HCT116 (cell line): Measurements from ENCODE around the gene TUT1. TPM values are rescaled to one million over a fixed set of nuclear protein-coding genes. Genes with fewer than 3 reads are reported as not detected.

Experiments used
- ATAC-seq: fragments of 200-7000 bp; cut with Tn5 transposase; 2 replicates; pipeline ENCODE4 v1.9.1; 2020; ENCODE audit warnings: mild to moderate bottlenecking, moderate library complexity
- BruUV-seq: library from RNA; stranded (reverse); fragments of 400-500 nt; replicated peaks from 2 replicates; lab custom pipeline; 2021; lab: Mats Ljungman, UMichigan
- CTCF ChIA-PET: fragments of 300-600 bp; sonication (Branson Sonifier 250); formaldehyde crosslinking; loops from one replicate; lab custom pipeline; 2021; ENCODE audit warnings: antibody characterized with exemption; lab: Charles Lee
- POLR2A ChIA-PET: fragments of 300-600, 350-600 bp; sonication (Branson Sonifier 250); formaldehyde crosslinking; loops from one replicate; lab custom pipeline; 2021; ENCODE audit warnings: antibody characterized with exemption; lab: Charles Lee
- RAD21 ChIA-PET, 2 experiments: fragments of 300-600 bp; sonication (Branson Sonifier 250); formaldehyde crosslinking; loops; one replicate each; lab custom pipeline; 2023; ENCODE audit warnings: low total read pairs in 2 of 2; ENCODE audit not compliant: uncharacterized antibody in 2 of 2, unreplicated experiment in 2 of 2, low non-redundant PET in 1 of 2; lab: Charles Lee
- DNase-seq: peaks from one replicate; pipeline ENCODE4 v3.0.0-alpha.2; 2010; ENCODE audit warnings: low read depth, low spot score
- H2AFZ ChIP-seq: fragments of 200-600 bp; shearing (Covaris generic), sonication (generic); 2 replicates; pipeline ENCODE4 v1.6.1; 2017; ENCODE audit warnings: low read depth, mixed run types, mixed read lengths, antibody characterized with exemption, low read length; ENCODE audit not compliant: poor library complexity, severe bottlenecking
- H3K27ac ChIP-seq: 2 replicates; pipeline ENCODE4 v1.5.1; 2012; ENCODE audit warnings: low read depth, low read length
- H3K27me3 ChIP-seq: fragments of 200-600 bp; sonication (generic); 2 replicates; pipeline ENCODE4 v1.6.1; 2016; ENCODE audit warnings: mixed run types, low read length, mixed read lengths; ENCODE audit not compliant: insufficient read depth
- H3K36me3 ChIP-seq, 2 experiments: fragments of 200-500 bp in 1 of 2; fragments of 200-600 bp in 1 of 2; sonication (Bioruptor generic) in 1 of 2; sonication (generic) in 1 of 2; 2 replicates each; pipeline versions ENCODE4 v1.5.1 to v1.6.1; 2014 to 2016; ENCODE audit warnings: low read length in 2 of 2, inconsistent platforms in 1 of 2, mixed read lengths in 1 of 2, mixed run types in 1 of 2; ENCODE audit not compliant: insufficient read depth in 2 of 2, control insufficient read depth in 1 of 2
- H3K4me1 ChIP-seq, 2 experiments: fragments of 200-600 bp in 1 of 2; sonication (generic) in 1 of 2; 2 replicates each; pipeline versions ENCODE4 v1.5.1 to v1.6.1; 2012 to 2017; ENCODE audit warnings: low read length in 2 of 2, inconsistent platforms in 1 of 2, mild to moderate bottlenecking in 1 of 2, mixed read lengths in 1 of 2, mixed run types in 1 of 2, moderate library complexity in 1 of 2; ENCODE audit not compliant: insufficient read depth in 2 of 2, control insufficient read depth in 1 of 2
- H3K4me2 ChIP-seq: fragments of 200-600 bp; sonication (generic); 2 replicates; pipeline ENCODE4 v1.6.1; 2017; ENCODE audit warnings: mixed run types, low read length, mixed read lengths
- H3K4me3 ChIP-seq, 2 experiments: fragments of 200-600 bp in 1 of 2; sonication (generic) in 1 of 2; replicated peaks in 1 of 2; 2 replicates each; pipeline ENCODE4 v1.5.1; 2011 to 2016; ENCODE audit warnings: low read length in 2 of 2, control low read depth in 1 of 2, low read depth in 1 of 2, mild to moderate bottlenecking in 1 of 2, mixed read lengths in 1 of 2, mixed run types in 1 of 2
- H3K79me2 ChIP-seq: fragments of 200-600 bp; sonication (generic); 2 replicates; pipeline ENCODE4 v1.6.1; 2017; ENCODE audit warnings: mild to moderate bottlenecking, mixed run types, low read length, moderate library complexity, mixed read lengths; ENCODE audit not compliant: insufficient read depth
- H3K9ac ChIP-seq: fragments of 200-600 bp; sonication (generic); 2 replicates; pipeline ENCODE4 v1.6.1; 2016; ENCODE audit warnings: low read length, mixed read lengths
- H3K9me2 ChIP-seq: fragments of 200-600 bp; sonication (generic), shearing (Covaris generic); 2 replicates; pipeline ENCODE4 v1.6.1; 2017; ENCODE audit warnings: mixed run types, mild to moderate bottlenecking, moderate library complexity; ENCODE audit not compliant: insufficient read depth
- H3K9me3 ChIP-seq, 2 experiments: fragments of 200-500 bp in 1 of 2; fragments of 200-600 bp in 1 of 2; sonication (Bioruptor generic) in 1 of 2; sonication (generic) in 1 of 2; 2 replicates each; pipeline ENCODE4 v1.6.1; 2014 to 2017; ENCODE audit warnings: low read length in 2 of 2, mixed read lengths in 2 of 2, inconsistent platforms in 1 of 2, low read depth in 1 of 2, mild to moderate bottlenecking in 1 of 2, mixed run types in 1 of 2, moderate library complexity in 1 of 2; ENCODE audit not compliant: control insufficient read depth in 1 of 2, insufficient read depth in 1 of 2
- H4K20me1 ChIP-seq: fragments of 200-600 bp; sonication (generic), shearing (Covaris generic); 2 replicates; pipeline ENCODE4 v1.6.1; 2017; ENCODE audit warnings: mixed run types, mild to moderate bottlenecking, moderate library complexity; ENCODE audit not compliant: insufficient read depth
- CBX3 ChIP-seq: IDR thresholded peaks from 2 replicates; pipeline ENCODE4 v1.6.1; 2012; ENCODE audit warnings: low read depth
- CEBPB ChIP-seq: IDR thresholded peaks from 2 replicates; pipeline ENCODE4 v1.6.1; 2012; ENCODE audit warnings: low read depth
- CTCF ChIP-seq, 3 experiments: fragments of 200-600 bp in 1 of 3; sonication (generic) in 1 of 3; IDR thresholded peaks in 2 of 3; conservative IDR thresholded peaks in 1 of 3; 2 replicates each; pipeline ENCODE4 v1.5.1; 2012 to 2017; ENCODE audit warnings: low read depth in 2 of 3, low read length in 2 of 3, antibody characterized with exemption in 1 of 3, borderline replicate concordance in 1 of 3, control low read depth in 1 of 3, mild to moderate bottlenecking in 1 of 3, mixed read lengths in 1 of 3, mixed run types in 1 of 3, moderate library complexity in 1 of 3; ENCODE audit not compliant: insufficient read depth in 1 of 3
- EGR1 ChIP-seq: IDR thresholded peaks from 2 replicates; pipeline ENCODE4 v1.6.1; 2012; ENCODE audit warnings: low read depth
- ELF1 ChIP-seq: IDR thresholded peaks from 2 replicates; pipeline ENCODE4 v1.6.1; 2012; ENCODE audit warnings: low read depth, borderline replicate concordance
- EZH2 ChIP-seq: fragments of 200-600 bp; sonication (generic); IDR thresholded peaks from 2 replicates; pipeline ENCODE4 v1.6.1; 2017; ENCODE audit warnings: antibody characterized with exemption, mixed run types
- EZH2phosphoT487 ChIP-seq: fragments of 200-600 bp; IDR thresholded peaks from 2 replicates; pipeline ENCODE4 v1.6.1; 2018; ENCODE audit warnings: antibody characterized with exemption, borderline replicate concordance
- FOSL1 ChIP-seq: IDR thresholded peaks from 2 replicates; pipeline ENCODE4 v1.6.1; 2012; ENCODE audit warnings: low read depth
- POLR2A ChIP-seq: IDR thresholded peaks from 2 replicates; pipeline ENCODE4 v1.7.0; 2011; ENCODE audit warnings: borderline replicate concordance; ENCODE audit not compliant: insufficient read depth, insufficient read length; ENCODE audit errors: extremely low read depth
- RAD21 ChIP-seq: IDR thresholded peaks from 2 replicates; pipeline ENCODE4 v1.6.1; 2012; ENCODE audit warnings: low read depth, mild to moderate bottlenecking
- SIN3A ChIP-seq: IDR thresholded peaks from 2 replicates; pipeline ENCODE4 v1.6.1; 2012; ENCODE audit warnings: low read depth
- SP1 ChIP-seq: IDR thresholded peaks from 2 replicates; pipeline ENCODE4 v1.6.1; 2012; ENCODE audit warnings: low read depth
- SRF ChIP-seq: IDR thresholded peaks from 2 replicates; pipeline ENCODE4 v1.6.1; 2012; ENCODE audit warnings: low read depth
- TCF7L2 ChIP-seq: IDR thresholded peaks from 2 replicates; pipeline ENCODE4 v1.7.0; 2011; ENCODE audit warnings: borderline replicate concordance, inconsistent platforms; ENCODE audit not compliant: insufficient read depth, insufficient read length; ENCODE audit errors: extremely low read depth
- ZNF274 ChIP-seq: fragments of 200-500 bp; sonication (Bioruptor generic); IDR thresholded peaks from 2 replicates; pipeline ENCODE4 v1.6.1; 2014; ENCODE audit warnings: mild to moderate bottlenecking, low read depth, low read length, inconsistent platforms
- intact Hi-C: fragments of 100-400 bp; cut with micrococcal nuclease; formaldehyde crosslinking; loops from 2 replicates; pipeline ENCODE4 v1.10.0; 2022
- total RNA-seq: library from RNA; stranded (reverse); gene quantifications from one replicate; pipeline ENCODE4 v1.2.1, GENCODE V29; 2021; ENCODE audit not compliant: unreplicated experiment
- TF ChIP-seq, protein P1 (sequence below): IDR thresholded peaks from 2 replicates; pipeline ENCODE4 v1.6.1; 2011; ENCODE audit warnings: mild to moderate bottlenecking, low read length, moderate library complexity; ENCODE audit not compliant: insufficient replicate concordance; ENCODE audit errors: extremely low read depth
- TF ChIP-seq, protein P2 (sequence below): IDR thresholded peaks from 2 replicates; pipeline ENCODE4 v1.6.1; 2012
- TF ChIP-seq, protein P3 (sequence below): IDR thresholded peaks from 2 replicates; pipeline ENCODE4 v1.6.1; 2012; ENCODE audit warnings: low read depth

The TUT1 gene
- total RNA-seq, 1 experiment from 2014 or later = 49.0 TPM

DNA sequence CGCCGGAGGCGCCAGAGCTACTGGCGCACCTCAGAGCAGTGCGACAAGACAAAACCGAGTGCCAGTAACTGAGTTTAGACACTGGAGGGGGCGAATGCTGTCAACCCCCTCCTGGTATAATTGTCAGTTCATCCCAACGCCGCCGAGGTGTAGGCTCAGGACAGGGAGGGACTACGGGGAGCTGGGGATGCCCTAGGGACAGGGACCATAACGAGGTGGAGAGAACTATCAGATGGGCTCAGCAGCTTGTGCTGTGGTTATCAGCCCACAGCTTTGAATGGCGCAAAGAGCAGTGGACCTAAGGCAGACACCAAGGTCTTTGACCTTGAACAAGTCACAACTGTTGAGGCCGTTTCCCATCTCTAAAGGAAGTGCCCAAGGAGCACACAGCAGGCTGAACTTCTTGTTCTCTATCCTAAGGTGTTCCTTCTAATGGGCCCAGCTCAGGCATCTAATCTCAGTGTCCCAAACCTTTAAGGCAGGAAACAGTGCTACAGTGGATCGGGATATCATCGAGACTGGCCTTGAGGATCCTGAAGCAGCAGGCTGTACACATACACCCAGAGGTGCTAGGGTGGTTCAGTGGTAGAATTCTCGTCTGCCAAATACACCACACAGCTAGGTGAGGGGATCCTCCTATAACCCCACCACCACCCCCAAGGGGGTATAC, 958 bp upstream of the TUT1 start:
- H3K79me2 ChIP-seq = peaks cover 60% of the 10 kb centered on the region
- CTCF ChIA-PET = interaction anchor here (0.8 to 2.9 kb wide), 15 partner anchors 8 to 199 kb away, joined by 3 to 20 read pairs (median 4); partner anchors contain the start of genes B3GAT3, C11orf98, CSKMT and EEF1G
- POLR2A ChIA-PET = interaction anchor here (0.8 to 3.6 kb wide), 29 partner anchors 10 to 264 kb away, joined by 3 to 52 read pairs (median 5); partner anchors contain the start of genes B3GAT3, C11orf98, CSKMT and EEF1G
- peaks cover 21 to 36% of the 10 kb centered on the region in 2 experiments for H3K4me1 ChIP-seq
- RAD21 ChIA-PET = interaction anchor here (0.5 to 1.3 kb wide), 3 partner anchors 7 to 19 kb away, joined by 4 to 5 read pairs (median 4); partner anchors contain the start of gene MTA2 (in 1 of the 2)
- DNase-seq (no peak), ATAC-seq (no peak)
- peak overlapping the region; percentile 74 for H3K27ac ChIP-seq
- peaks cover 41 to 53% of the 10 kb centered on the region in 2 experiments for H3K36me3 ChIP-seq
- no peaks in the 10 kb centered on the region for H3K9me3 ChIP-seq
- H4K20me1 ChIP-seq = no peaks in the 10 kb centered on the region
- no peak overlapping the region for H2AFZ ChIP-seq
- intact Hi-C loops = loop anchor here (5.0 kb wide), 2 partner anchors 60 to 80 kb away; partner anchors contain the start of genes INTS5, LBHD1 and UQCC3
- peak overlapping the region; percentile 88 for H3K9ac ChIP-seq
- TF ChIP-seq CEBPB = no peak
- TF ChIP-seq CBX3 = no peak
- TF ChIP-seq, protein P1, sequence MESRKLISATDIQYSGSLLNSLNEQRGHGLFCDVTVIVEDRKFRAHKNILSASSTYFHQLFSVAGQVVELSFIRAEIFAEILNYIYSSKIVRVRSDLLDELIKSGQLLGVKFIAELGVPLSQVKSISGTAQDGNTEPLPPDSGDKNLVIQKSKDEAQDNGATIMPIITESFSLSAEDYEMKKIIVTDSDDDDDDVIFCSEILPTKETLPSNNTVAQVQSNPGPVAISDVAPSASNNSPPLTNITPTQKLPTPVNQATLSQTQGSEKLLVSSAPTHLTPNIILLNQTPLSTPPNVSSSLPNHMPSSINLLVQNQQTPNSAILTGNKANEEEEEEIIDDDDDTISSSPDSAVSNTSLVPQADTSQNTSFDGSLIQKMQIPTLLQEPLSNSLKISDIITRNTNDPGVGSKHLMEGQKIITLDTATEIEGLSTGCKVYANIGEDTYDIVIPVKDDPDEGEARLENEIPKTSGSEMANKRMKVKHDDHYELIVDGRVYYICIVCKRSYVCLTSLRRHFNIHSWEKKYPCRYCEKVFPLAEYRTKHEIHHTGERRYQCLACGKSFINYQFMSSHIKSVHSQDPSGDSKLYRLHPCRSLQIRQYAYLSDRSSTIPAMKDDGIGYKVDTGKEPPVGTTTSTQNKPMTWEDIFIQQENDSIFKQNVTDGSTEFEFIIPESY = no peak
- TF ChIP-seq SRF = no peak
- no peak for TF ChIP-seq TCF7L2
- no peak for TF ChIP-seq FOSL1
- no peak for TF ChIP-seq POLR2A
- TF ChIP-seq SP1 = no peak
- TF ChIP-seq, protein P2, sequence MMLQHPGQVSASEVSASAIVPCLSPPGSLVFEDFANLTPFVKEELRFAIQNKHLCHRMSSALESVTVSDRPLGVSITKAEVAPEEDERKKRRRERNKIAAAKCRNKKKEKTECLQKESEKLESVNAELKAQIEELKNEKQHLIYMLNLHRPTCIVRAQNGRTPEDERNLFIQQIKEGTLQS = no peak
- TF ChIP-seq EZH2phosphoT487 = no peak
- TF ChIP-seq EGR1 = no peak
- no peak for TF ChIP-seq EZH2
- TF ChIP-seq, protein P3, sequence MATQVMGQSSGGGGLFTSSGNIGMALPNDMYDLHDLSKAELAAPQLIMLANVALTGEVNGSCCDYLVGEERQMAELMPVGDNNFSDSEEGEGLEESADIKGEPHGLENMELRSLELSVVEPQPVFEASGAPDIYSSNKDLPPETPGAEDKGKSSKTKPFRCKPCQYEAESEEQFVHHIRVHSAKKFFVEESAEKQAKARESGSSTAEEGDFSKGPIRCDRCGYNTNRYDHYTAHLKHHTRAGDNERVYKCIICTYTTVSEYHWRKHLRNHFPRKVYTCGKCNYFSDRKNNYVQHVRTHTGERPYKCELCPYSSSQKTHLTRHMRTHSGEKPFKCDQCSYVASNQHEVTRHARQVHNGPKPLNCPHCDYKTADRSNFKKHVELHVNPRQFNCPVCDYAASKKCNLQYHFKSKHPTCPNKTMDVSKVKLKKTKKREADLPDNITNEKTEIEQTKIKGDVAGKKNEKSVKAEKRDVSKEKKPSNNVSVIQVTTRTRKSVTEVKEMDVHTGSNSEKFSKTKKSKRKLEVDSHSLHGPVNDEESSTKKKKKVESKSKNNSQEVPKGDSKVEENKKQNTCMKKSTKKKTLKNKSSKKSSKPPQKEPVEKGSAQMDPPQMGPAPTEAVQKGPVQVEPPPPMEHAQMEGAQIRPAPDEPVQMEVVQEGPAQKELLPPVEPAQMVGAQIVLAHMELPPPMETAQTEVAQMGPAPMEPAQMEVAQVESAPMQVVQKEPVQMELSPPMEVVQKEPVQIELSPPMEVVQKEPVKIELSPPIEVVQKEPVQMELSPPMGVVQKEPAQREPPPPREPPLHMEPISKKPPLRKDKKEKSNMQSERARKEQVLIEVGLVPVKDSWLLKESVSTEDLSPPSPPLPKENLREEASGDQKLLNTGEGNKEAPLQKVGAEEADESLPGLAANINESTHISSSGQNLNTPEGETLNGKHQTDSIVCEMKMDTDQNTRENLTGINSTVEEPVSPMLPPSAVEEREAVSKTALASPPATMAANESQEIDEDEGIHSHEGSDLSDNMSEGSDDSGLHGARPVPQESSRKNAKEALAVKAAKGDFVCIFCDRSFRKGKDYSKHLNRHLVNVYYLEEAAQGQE = no peak
- TF ChIP-seq ZNF274 = no peak
- no peak for TF ChIP-seq SIN3A
- no peak for TF ChIP-seq CTCF (IDR thresholded peaks at IDR 0.05 in 2 of 3, conservative IDR thresholded peaks at IDR 0.05 in 1 of 3; ENCODE audit: borderline replicate concordance in 1 of 3, insufficient read depth in 1 of 3, low read depth in 2 of 3, low read length in 2 of 3)
- no peak for TF ChIP-seq ELF1
- no peak for TF ChIP-seq RAD21
- TSS peak; percentile 100 for BruUV-seq
- peak overlapping the region; percentile 86 for H3K4me2 ChIP-seq
- no peaks in the 10 kb centered on the region for H3K9me2 ChIP-seq
- H3K4me3 ChIP-seq = peak overlapping the region; percentile 53 to 78
- no peaks in the 10 kb centered on the region for H3K27me3 ChIP-seq
